ENCODE data around the gene UBE2A.

Gene UBE2A

DNA sequence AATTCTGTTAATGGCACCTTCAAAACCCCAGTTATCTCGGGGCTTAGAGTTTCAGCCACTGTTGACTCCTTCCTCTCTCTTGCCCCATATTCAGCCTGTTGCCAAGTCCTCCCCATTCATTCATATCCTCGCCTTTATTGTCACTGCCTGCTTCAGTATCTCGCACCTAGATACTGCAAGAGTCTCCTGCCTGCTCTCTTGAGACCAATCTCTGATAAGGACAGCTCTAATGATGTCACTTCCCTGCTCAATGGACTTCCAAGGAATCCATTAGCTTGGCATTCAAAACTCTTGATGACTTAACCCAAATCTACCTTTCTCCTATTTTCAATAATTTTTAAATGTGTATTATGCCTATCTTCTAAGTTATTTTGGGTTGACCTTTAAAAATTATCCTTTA lies 1.1 kb upstream of the UBE2A start:
- H3K27me3 ChIP-seq (ENCODE audit: control insufficient read depth, insufficient read depth, low read length), result no peaks in the 10 kb centered on the region
- peak overlapping the region; percentile 88 for H3K4me3 ChIP-seq (ENCODE audit: low read depth, low read length)
- no peak overlapping the region for H3K27ac ChIP-seq (ENCODE audit: low read depth, low read length)
- peaks cover 5% of the 10 kb centered on the region; the same call in 1 of the 2 replicates for H3K4me1 ChIP-seq (ENCODE audit: control insufficient read depth, insufficient read depth, low read length)
- H3K36me3 ChIP-seq (ENCODE audit: control insufficient read depth, insufficient read depth, low read length), result peaks cover 11% of the 10 kb centered on the region
- H3K9me3 ChIP-seq (ENCODE audit: control insufficient read depth, insufficient read depth, low read depth, low read length), result peaks cover 7% of the 10 kb centered on the region; the same call in 1 of the 2 replicates
- no peak overlapping the region for H3K9ac ChIP-seq (ENCODE audit: low read length)

DNA sequence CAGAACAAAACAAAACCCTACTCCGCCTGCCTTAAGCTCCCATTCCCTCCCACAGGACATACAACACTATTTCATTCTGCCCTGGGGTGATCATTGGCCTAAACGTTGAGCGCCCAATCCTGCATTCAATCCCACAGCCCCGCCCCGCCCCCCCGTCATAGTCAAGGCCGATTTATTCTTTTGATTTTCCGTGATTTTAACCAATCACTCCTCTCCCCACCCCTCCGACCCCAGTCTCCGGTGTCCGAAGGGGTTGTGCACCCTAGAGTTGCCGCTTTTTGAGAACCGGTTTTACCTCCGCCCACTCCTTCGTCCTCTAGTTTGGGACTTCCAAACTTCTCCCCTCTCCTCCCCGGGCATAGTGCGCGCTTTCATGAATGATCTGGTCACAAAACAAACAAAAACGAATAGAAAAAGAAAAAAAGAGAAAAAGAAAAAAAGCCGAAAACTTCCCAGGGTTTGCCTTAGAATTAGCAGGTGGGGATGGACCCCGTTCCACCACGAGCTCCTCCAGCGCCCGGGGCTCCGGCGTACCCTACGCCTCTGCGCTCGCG lies 446 bp upstream of the UBE2A start:
- peaks cover 5% of the 10 kb centered on the region; the same call in 1 of the 2 replicates for H3K9me3 ChIP-seq (ENCODE audit: control insufficient read depth, insufficient read depth, low read depth, low read length)
- peaks cover 5% of the 10 kb centered on the region; the same call in 1 of the 2 replicates for H3K4me1 ChIP-seq (ENCODE audit: control insufficient read depth, insufficient read depth, low read length)
- peak overlapping the region; percentile 88 for H3K4me3 ChIP-seq (ENCODE audit: low read depth, low read length)
- H3K27me3 ChIP-seq (ENCODE audit: control insufficient read depth, insufficient read depth, low read length), result no peaks in the 10 kb centered on the region
- peaks cover 11% of the 10 kb centered on the region for H3K36me3 ChIP-seq (ENCODE audit: control insufficient read depth, insufficient read depth, low read length)
- no peak overlapping the region; the same call in 1 of the 2 replicates for H3K27ac ChIP-seq (ENCODE audit: low read depth, low read length)
- peak overlapping the region; percentile 59 for H3K9ac ChIP-seq (ENCODE audit: low read length)

DNA sequence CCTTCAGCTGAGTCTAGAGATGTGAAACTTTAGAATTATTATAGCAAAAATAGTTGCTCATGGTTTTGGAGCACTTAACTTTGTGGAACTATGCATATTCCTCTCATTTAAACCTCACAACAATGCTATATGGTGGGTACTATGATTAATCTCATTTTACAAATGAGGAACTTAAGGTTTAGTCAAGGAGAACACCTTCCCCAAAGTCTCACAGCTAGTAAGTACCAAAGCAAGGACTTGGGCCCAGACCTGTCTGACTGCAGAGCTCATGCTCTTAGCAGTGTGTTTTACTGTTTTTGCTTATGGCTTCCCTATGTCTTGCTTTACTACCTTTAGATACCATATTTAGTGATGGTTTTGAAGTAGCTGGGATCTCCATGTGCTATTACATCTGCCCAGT lies 5.1 kb downstream of the UBE2A start:
- Histone ChIP-seq H3K4me1 (ENCODE audit: control insufficient read depth, insufficient read depth, low read length) (no peaks in the 10 kb centered on the region), H3K4me3 (ENCODE audit: low read depth, low read length) (no peak overlapping the region), H3K27ac (ENCODE audit: low read depth, low read length) (no peak overlapping the region), H3K9me3 (ENCODE audit: control insufficient read depth, insufficient read depth, low read depth, low read length) (no peaks in the 10 kb centered on the region; the same call in 1 of the 2 replicates), H3K27me3 (ENCODE audit: control insufficient read depth, insufficient read depth, low read length) (no peaks in the 10 kb centered on the region), H3K36me3 (ENCODE audit: control insufficient read depth, insufficient read depth, low read length) (peaks cover 13% of the 10 kb centered on the region), H3K9ac (ENCODE audit: low read length) (no peak overlapping the region)

DNA sequence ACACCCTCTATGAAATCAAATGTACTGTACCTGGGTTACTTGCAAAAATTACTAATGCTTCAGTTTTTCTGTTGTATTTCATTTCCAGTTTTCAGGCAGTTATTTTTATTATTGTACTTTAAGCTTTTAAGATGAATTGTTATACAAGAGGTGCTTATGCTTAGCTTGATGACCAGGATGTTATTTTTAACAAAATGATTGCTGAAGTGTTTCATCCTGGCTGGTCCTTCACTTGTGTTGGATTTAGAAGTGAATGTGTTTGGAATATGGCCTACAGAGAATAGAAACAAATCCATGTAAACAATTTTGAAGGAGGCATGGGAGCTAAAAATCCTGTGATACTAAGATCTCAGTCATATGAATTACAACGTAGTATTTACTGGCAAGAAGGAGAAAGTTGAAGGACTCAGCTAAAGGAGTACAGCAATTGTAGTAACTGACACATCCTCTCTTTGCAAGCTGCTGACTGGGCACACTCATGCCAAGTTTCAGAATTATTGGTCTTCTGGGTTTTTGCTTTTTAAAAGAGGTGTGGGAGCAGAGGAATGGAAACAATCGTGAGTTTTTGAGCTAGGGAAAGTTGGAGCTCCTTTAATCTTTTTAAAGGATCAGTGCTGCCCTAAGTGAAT lies 9.2 kb downstream of the UBE2A start:
- Histone ChIP-seq H3K9ac (ENCODE audit: low read length) (no peak overlapping the region), H3K27ac (ENCODE audit: low read depth, low read length) (no peak overlapping the region), H3K36me3 (ENCODE audit: control insufficient read depth, insufficient read depth, low read length) (peaks cover 6% of the 10 kb centered on the region; the same call in 1 of the 2 replicates), H3K4me1 (ENCODE audit: control insufficient read depth, insufficient read depth, low read length) (no peaks in the 10 kb centered on the region), H3K4me3 (ENCODE audit: low read depth, low read length) (no peak overlapping the region), H3K27me3 (ENCODE audit: control insufficient read depth, insufficient read depth, low read length) (no peaks in the 10 kb centered on the region), H3K9me3 (ENCODE audit: control insufficient read depth, insufficient read depth, low read depth, low read length) (no peaks in the 10 kb centered on the region)

DNA sequence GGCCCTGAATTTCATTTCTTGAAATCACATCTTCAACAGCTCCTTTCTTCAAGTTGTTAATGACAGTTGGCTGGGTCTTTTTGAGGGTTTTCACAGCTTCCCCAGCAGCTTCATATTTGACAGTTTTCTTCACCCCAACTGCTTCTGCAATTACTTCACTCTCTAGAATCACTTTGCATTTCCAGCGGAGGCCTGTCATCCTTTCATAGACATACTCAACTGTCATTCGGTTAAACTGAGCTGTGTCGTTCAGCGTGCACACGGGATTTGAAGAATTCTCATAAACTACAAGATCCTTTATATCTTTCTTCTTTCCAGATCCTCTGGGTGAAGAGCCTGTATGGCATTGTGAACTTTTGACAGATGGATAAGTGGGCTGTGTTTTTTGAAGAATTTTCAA lies 15.4 kb downstream of the UBE2A start:
- no peak overlapping the region for H3K4me3 ChIP-seq (ENCODE audit: low read depth, low read length)
- H3K9ac ChIP-seq (ENCODE audit: low read length), result no peak overlapping the region
- no peaks in the 10 kb centered on the region; the same call in 1 of the 2 replicates for H3K9me3 ChIP-seq (ENCODE audit: control insufficient read depth, insufficient read depth, low read depth, low read length)
- no peaks in the 10 kb centered on the region for H3K27me3 ChIP-seq (ENCODE audit: control insufficient read depth, insufficient read depth, low read length)
- H3K36me3 ChIP-seq (ENCODE audit: control insufficient read depth, insufficient read depth, low read length), result peaks cover 44% of the 10 kb centered on the region
- H3K27ac ChIP-seq (ENCODE audit: low read depth, low read length), result no peak overlapping the region
- no peaks in the 10 kb centered on the region for H3K4me1 ChIP-seq (ENCODE audit: control insufficient read depth, insufficient read depth, low read length)

DNA sequence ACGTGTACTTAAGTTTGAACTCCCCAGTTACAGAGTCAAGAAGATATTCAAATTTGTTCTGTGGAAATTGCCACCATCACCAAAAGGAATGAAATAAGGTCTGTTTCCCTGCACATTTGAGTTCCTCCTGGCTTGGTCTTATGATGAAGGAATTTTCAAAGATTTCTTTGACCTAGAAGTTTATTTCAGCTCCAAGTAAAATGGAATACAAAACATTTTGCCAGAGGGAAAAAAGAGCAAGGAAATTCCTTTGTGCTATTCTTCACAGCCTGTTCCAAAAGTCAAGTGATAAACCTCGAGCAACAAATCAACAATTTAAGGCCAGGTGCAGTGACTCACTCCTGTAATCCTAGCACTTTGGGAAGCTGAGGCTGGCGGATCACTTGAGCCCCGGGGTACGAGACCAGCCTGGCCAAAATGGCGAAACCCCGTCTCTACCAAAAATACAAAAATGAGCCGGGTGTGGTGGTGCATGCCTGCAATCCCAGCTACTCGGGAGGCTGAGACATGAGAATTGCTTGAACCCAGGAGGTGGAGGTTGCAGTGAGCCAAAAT lies 28.4 kb downstream of the UBE2A start:
- H3K36me3 ChIP-seq (ENCODE audit: control insufficient read depth, insufficient read depth, low read length), result peaks cover 3% of the 10 kb centered on the region
- H3K9ac ChIP-seq (ENCODE audit: low read length), result no peak overlapping the region
- H3K4me1 ChIP-seq (ENCODE audit: control insufficient read depth, insufficient read depth, low read length), result peaks cover 8% of the 10 kb centered on the region; the same call in 1 of the 2 replicates
- H3K27ac ChIP-seq (ENCODE audit: low read depth, low read length), result no peak overlapping the region
- no peak overlapping the region for H3K4me3 ChIP-seq (ENCODE audit: low read depth, low read length)
- peaks cover 1% of the 10 kb centered on the region; the same call in 1 of the 2 replicates for H3K27me3 ChIP-seq (ENCODE audit: control insufficient read depth, insufficient read depth, low read length)
- H3K9me3 ChIP-seq (ENCODE audit: control insufficient read depth, insufficient read depth, low read depth, low read length), result peaks cover 3% of the 10 kb centered on the region; the same call in 1 of the 2 replicates

DNA sequence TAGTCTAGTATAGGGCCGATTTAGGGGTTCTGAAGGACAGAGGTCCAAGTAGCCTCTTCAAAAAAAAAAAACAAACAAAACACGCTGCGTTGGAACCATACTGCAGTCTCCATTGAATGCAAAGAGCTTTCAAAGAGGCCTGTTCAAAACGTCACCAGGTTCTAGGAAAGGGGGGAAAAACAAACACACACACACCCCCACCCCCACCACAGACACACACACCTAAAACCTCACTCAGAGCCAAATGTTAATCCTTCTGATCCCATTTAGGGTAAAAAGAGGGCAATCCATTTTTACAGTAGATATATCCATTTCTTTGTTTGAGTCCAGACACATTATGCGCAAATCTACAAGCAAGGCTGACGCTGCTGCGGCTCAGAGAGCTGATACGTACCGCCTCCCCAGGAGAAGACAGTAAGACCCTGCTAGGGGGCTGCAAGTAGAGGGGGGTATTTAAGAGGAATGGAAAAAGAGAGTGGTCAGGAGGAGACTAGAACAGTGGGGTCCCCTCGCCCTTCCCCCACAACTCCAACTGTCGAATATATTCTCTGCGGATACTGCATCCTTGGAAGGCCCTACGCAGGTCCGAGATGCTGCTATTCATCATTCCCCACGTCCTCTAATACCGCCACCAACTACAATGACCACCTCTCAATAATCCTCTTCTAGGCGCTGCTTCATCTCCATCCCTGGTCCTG lies 30.6 kb downstream of the UBE2A start:
- Histone ChIP-seq H3K9me3 (ENCODE audit: control insufficient read depth, insufficient read depth, low read depth, low read length) (peaks cover 3% of the 10 kb centered on the region; the same call in 1 of the 2 replicates), H3K36me3 (ENCODE audit: control insufficient read depth, insufficient read depth, low read length) (peaks cover 3% of the 10 kb centered on the region), H3K9ac (ENCODE audit: low read length) (peak overlapping the region; percentile 47), H3K27ac (ENCODE audit: low read depth, low read length) (no peak overlapping the region), H3K27me3 (ENCODE audit: control insufficient read depth, insufficient read depth, low read length) (peaks cover 12% of the 10 kb centered on the region), H3K4me3 (ENCODE audit: low read depth, low read length) (peak overlapping the region; percentile 97), H3K4me1 (ENCODE audit: control insufficient read depth, insufficient read depth, low read length) (peaks cover 8% of the 10 kb centered on the region; the same call in 1 of the 2 replicates)

DNA sequence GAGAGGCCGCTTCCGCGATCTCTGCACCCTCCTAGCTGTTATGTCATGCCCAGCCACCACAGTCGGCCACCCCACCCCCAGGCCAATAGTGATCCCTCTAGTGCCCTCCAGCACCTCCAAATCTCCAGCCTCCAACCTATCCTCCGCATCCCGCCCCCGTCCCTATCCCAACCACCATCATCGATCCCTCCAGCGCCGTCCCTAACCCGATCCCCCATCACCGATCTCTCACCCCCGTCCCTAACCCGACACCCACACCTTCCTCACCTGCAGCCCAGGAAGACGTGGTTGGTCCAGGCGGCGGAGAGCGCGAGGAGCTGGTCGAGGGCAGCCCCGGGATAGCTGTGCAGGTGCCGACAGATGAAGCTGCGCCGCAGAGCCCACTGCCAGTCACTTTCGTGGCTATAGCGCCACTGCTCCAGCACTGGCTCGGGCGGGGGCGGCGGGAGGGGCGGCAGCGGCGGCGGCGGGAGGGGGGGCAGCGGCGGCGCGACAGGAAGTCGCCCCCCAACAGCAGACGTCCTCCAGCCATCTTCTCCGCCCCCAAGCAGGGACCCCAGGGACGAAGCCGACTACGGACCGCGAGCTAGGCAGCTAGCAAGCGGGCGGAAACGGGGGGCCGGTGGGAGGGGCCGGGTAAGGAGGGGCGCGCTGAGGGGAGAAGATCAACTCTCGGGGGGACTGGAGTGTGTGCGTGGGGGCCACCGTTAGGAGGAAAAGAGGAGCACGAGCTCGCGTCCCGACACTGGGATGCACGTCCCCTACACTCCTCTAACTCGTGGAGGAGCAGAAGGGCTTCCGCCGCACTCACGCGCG lies 31.3 kb downstream of the UBE2A start:
- Histone ChIP-seq H3K27me3 (ENCODE audit: control insufficient read depth, insufficient read depth, low read length) (peaks cover 12% of the 10 kb centered on the region), H3K36me3 (ENCODE audit: control insufficient read depth, insufficient read depth, low read length) (peaks cover 3% of the 10 kb centered on the region; the same call in 1 of the 2 replicates), H3K9ac (ENCODE audit: low read length) (peak overlapping the region; percentile 98), H3K4me1 (ENCODE audit: control insufficient read depth, insufficient read depth, low read length) (peaks cover 8% of the 10 kb centered on the region; the same call in 1 of the 2 replicates), H3K27ac (ENCODE audit: low read depth, low read length) (peak overlapping the region; percentile 80; the same call in 1 of the 2 replicates), H3K9me3 (ENCODE audit: control insufficient read depth, insufficient read depth, low read depth, low read length) (peaks cover 3% of the 10 kb centered on the region; the same call in 1 of the 2 replicates), H3K4me3 (ENCODE audit: low read depth, low read length) (peak overlapping the region; percentile 97)

DNA sequence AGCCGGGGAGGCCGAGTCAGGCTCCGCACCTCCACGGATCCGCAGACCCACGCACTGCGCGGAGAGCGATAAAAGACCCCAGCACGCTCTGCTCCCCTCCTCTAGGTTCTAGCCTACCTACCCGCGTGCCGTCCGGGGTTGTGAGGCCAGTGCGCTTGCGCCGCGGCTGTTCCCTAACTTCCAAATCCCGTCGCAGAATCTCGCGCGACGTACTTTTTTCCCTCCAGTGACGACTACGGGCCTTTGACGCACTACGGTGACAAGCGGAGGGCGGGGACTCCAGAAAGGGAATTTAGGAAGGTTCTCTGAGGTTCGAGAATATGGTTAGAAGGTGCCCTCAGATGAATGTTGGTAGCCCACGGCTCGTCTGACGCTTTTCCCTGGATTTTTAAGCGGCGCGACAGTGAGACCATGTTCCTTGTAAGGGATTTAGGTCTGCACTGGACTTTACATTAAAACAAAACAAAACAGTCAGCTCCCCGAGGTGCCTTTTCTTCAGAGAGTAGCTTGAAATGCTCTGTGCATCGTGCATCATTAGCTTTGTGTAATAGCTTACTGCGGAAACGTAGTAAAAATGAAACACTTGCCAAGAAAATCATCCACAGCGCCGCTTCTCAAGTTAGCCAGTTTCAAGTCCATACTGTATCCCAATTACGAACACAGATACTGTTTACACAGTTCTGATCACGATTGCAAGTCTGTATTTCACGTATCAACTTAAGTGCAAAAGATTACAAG lies 32.1 kb downstream of the UBE2A start, which contains the start of gene NKRF:
Gene NKRF (minus strand): TSS at position 145 of the 738 bp plus-strand sequence.
- Histone ChIP-seq H3K27ac (ENCODE audit: low read depth, low read length) (peak within 1 kb of the TSS; percentile 80; the same call in 1 of the 2 replicates), H3K27me3 (ENCODE audit: control insufficient read depth, insufficient read depth, low read length) (peaks cover 12% of the 10 kb centered on the region), H3K4me1 (ENCODE audit: control insufficient read depth, insufficient read depth, low read length) (peaks cover 8% of the 10 kb centered on the region; the same call in 1 of the 2 replicates), H3K9me3 (ENCODE audit: control insufficient read depth, insufficient read depth, low read depth, low read length) (peaks cover 3% of the 10 kb centered on the region; the same call in 1 of the 2 replicates), H3K9ac (ENCODE audit: low read length) (peak within 1 kb of the TSS; percentile 98), H3K36me3 (ENCODE audit: control insufficient read depth, insufficient read depth, low read length) (peaks cover 3% of the 10 kb centered on the region; the same call in 1 of the 2 replicates), H3K4me3 (ENCODE audit: low read depth, low read length) (peak within 1 kb of the TSS; percentile 97)
